ENCODE results near the gene LRRC27. TPM values are rescaled to one million over a fixed set of nuclear protein-coding genes. Genes with fewer than 3 reads are reported as not detected.

LRRC27 gene
- total and polyA plus RNA-seq, 2 donors (not counting 1 experiment from before 2014, with no cell fraction given): 4.1 to 11.7 TPM

- Histone ChIP-seq H3K4me2 (ENCODE audit: extremely low read depth, insufficient read depth, low read length) (no peak overlapping the region), H3K4me1 (ENCODE audit: control insufficient read depth, extremely low read depth, insufficient read depth, low read length) (peaks cover 4% of the 10 kb centered on the region), H3K79me2 (ENCODE audit: control insufficient read depth, insufficient read depth, low read length) (no peaks in the 10 kb centered on the region), H3K27ac (ENCODE audit: insufficient read depth, low read length) (no peak overlapping the region), H4K20me1 (ENCODE audit: control insufficient read depth, extremely low read depth, insufficient read depth, low read length) (no peaks in the 10 kb centered on the region), H3K9me3 (ENCODE audit: control insufficient read depth, insufficient read depth, low read depth, low read length) (no peaks in the 10 kb centered on the region), H3K4me3 (replicated peaks in 1 of 4; ENCODE audit: control extremely low read depth in 1 of 4, insufficient read depth in 1 of 4, low read depth in 3 of 4, low read length in 4 of 4) (no peak overlapping the region), H3K36me3 (ENCODE audit: control insufficient read depth, insufficient read depth, low read length) (peaks cover 6% of the 10 kb centered on the region), H3K27me3 (ENCODE audit: control insufficient read depth, insufficient read depth, low read length) (no peaks in the 10 kb centered on the region), H2AFZ (ENCODE audit: low read length) (no peak overlapping the region), H3K9ac (ENCODE audit: insufficient read depth, low read length) (no peak overlapping the region)
- DNase-seq (ENCODE audit: low read depth in 2 of 2): no peak
- TF ChIP-seq CTCF (conservative IDR thresholded peaks at IDR 0.05 in 1 of 2, IDR thresholded peaks at IDR 0.05 in 1 of 2; ENCODE audit: low read depth in 1 of 2, low read length in 2 of 2): no peak
- no peak for TF ChIP-seq EZH2 (IDR thresholded peaks at IDR 0.05; ENCODE audit: low read length, missing control alignments)
Measured at GRCh38 chr10:132408367-132408781, 76.4 kb downstream of the LRRC27 start.

- H3K9me3 ChIP-seq (ENCODE audit: control insufficient read depth, insufficient read depth, low read depth, low read length): no peaks in the 10 kb centered on the region
- H3K9ac ChIP-seq (ENCODE audit: insufficient read depth, low read length): no peak overlapping the region
- H4K20me1 ChIP-seq (ENCODE audit: control insufficient read depth, extremely low read depth, insufficient read depth, low read length): no peaks in the 10 kb centered on the region
- H3K27ac ChIP-seq (ENCODE audit: insufficient read depth, low read length): no peak overlapping the region
- DNase-seq (ENCODE audit: low read depth in 2 of 2): no peak
- no peaks in the 10 kb centered on the region for H3K27me3 ChIP-seq (ENCODE audit: control insufficient read depth, insufficient read depth, low read length)
- H2AFZ ChIP-seq (ENCODE audit: low read length): no peak overlapping the region
- peaks cover 4% of the 10 kb centered on the region for H3K4me1 ChIP-seq (ENCODE audit: control insufficient read depth, extremely low read depth, insufficient read depth, low read length)
- H3K79me2 ChIP-seq (ENCODE audit: control insufficient read depth, insufficient read depth, low read length): no peaks in the 10 kb centered on the region
- H3K4me2 ChIP-seq (ENCODE audit: extremely low read depth, insufficient read depth, low read length): no peak overlapping the region
- peaks cover 6% of the 10 kb centered on the region for H3K36me3 ChIP-seq (ENCODE audit: control insufficient read depth, insufficient read depth, low read length)
- TF ChIP-seq EZH2 (IDR thresholded peaks at IDR 0.05; ENCODE audit: low read length, missing control alignments) (no peak), CTCF (conservative IDR thresholded peaks at IDR 0.05 in 1 of 2, IDR thresholded peaks at IDR 0.05 in 1 of 2; ENCODE audit: low read depth in 1 of 2, low read length in 2 of 2) (no peak)
- no peak overlapping the region for H3K4me3 ChIP-seq (replicated peaks in 1 of 4; ENCODE audit: control extremely low read depth in 1 of 4, insufficient read depth in 1 of 4, low read depth in 3 of 4, low read length in 4 of 4)
Measured at GRCh38 chr10:132408823-132409666, 77.1 kb downstream of the LRRC27 start.

- no peak overlapping the region for H3K9ac ChIP-seq (ENCODE audit: insufficient read depth, low read length)
- H3K36me3 ChIP-seq (ENCODE audit: control insufficient read depth, insufficient read depth, low read length): peaks cover 6% of the 10 kb centered on the region
- TF ChIP-seq CTCF (conservative IDR thresholded peaks at IDR 0.05 in 1 of 2, IDR thresholded peaks at IDR 0.05 in 1 of 2; ENCODE audit: low read depth in 1 of 2, low read length in 2 of 2) (no peak), EZH2 (IDR thresholded peaks at IDR 0.05; ENCODE audit: low read length, missing control alignments) (no peak)
- no peaks in the 10 kb centered on the region for H4K20me1 ChIP-seq (ENCODE audit: control insufficient read depth, extremely low read depth, insufficient read depth, low read length)
- no peaks in the 10 kb centered on the region for H3K79me2 ChIP-seq (ENCODE audit: control insufficient read depth, insufficient read depth, low read length)
- DNase-seq (ENCODE audit: low read depth in 2 of 2): no peak
- H3K4me2 ChIP-seq (ENCODE audit: extremely low read depth, insufficient read depth, low read length): no peak overlapping the region
- no peak overlapping the region for H3K4me3 ChIP-seq (replicated peaks in 1 of 4; ENCODE audit: control extremely low read depth in 1 of 4, insufficient read depth in 1 of 4, low read depth in 3 of 4, low read length in 4 of 4)
- no peaks in the 10 kb centered on the region for H3K27me3 ChIP-seq (ENCODE audit: control insufficient read depth, insufficient read depth, low read length)
- no peak overlapping the region for H3K27ac ChIP-seq (ENCODE audit: insufficient read depth, low read length)
- H3K9me3 ChIP-seq (ENCODE audit: control insufficient read depth, insufficient read depth, low read depth, low read length): no peaks in the 10 kb centered on the region
- no peak overlapping the region for H2AFZ ChIP-seq (ENCODE audit: low read length)
- peaks cover 6% of the 10 kb centered on the region for H3K4me1 ChIP-seq (ENCODE audit: control insufficient read depth, extremely low read depth, insufficient read depth, low read length)
Measured at GRCh38 chr10:132409667-132410028, 77.7 kb downstream of the LRRC27 start.
